Measurements from ENCODE around the gene TMPRSS13. TPM values are rescaled to one million over a fixed set of nuclear protein-coding genes. Genes with fewer than 3 reads are reported as not detected.

TMPRSS13 gene
- total RNA-seq, 1 experiment from 2014 or later = 53.1 TPM

GRCh38 chr11:117870103-117870952 lies 58.9 kb downstream of the TMPRSS13 start:
- Histone ChIP-seq H3K27me3 (replicated peaks; ENCODE audit: control insufficient read depth, insufficient read depth, low read length) (peaks cover 6% of the 10 kb centered on the region), H3K4me3 (ENCODE audit: low read depth, low read length) (no peak overlapping the region), H3K36me3 (ENCODE audit: control insufficient read depth, insufficient read depth, low read length) (no peaks in the 10 kb centered on the region), H3K9me3 (no peaks in the 10 kb centered on the region), H3K4me1 (no peaks in the 10 kb centered on the region)
- no TSS peak for BruUV-seq (replicated peaks)
- H3K9me3 Mint-ChIP-seq (ENCODE audit: unreplicated experiment) = no peaks in the 10 kb centered on the region
- H3K36me3 Mint-ChIP-seq (ENCODE audit: insufficient read depth, unreplicated experiment) = no peaks in the 10 kb centered on the region
- no peak overlapping the region for H3K27ac Mint-ChIP-seq (ENCODE audit: unreplicated experiment)
- no peak for TF ChIP-seq CTCF (IDR thresholded peaks at IDR 0.05; ENCODE audit: insufficient read depth in 1 of 2, low read depth in 1 of 2, low read length in 1 of 2, severe bottlenecking in 1 of 2, unreplicated experiment in 1 of 2)
- peaks cover 35% of the 10 kb centered on the region for H3K27me3 Mint-ChIP-seq (ENCODE audit: insufficient read depth, unreplicated experiment)
- intact Hi-C loops (cut with micrococcal nuclease; ENCODE audit: unreplicated experiment) = no loop called here
- ChIA-PET POLR2A (no interaction called here), CTCF (no interaction called here)
- no peak overlapping the region for H3K4me3 Mint-ChIP-seq (ENCODE audit: unreplicated experiment)
- no peak for DNase-seq
- peaks cover 6% of the 10 kb centered on the region for H3K4me1 Mint-ChIP-seq (ENCODE audit: low read depth, unreplicated experiment)

- Mint-ChIP-seq H3K27me3 (ENCODE audit: insufficient read depth, unreplicated experiment) (peaks cover 30% of the 10 kb centered on the region), H3K4me3 (ENCODE audit: unreplicated experiment) (no peak overlapping the region), H3K27ac (ENCODE audit: unreplicated experiment) (no peak overlapping the region)
Observed at GRCh38 chr11:117869604-117870003, 59.6 kb downstream of the TMPRSS13 start.

More at GRCh38 chr11:117869604-117870003, 59.6 kb downstream of the TMPRSS13 start:
- H3K4me1 Mint-ChIP-seq (ENCODE audit: low read depth, unreplicated experiment) = no peaks in the 10 kb centered on the region
- BruUV-seq (replicated peaks) = no TSS peak
- no peaks in the 10 kb centered on the region for H3K36me3 Mint-ChIP-seq (ENCODE audit: insufficient read depth, unreplicated experiment)
- Histone ChIP-seq H3K36me3 (ENCODE audit: control insufficient read depth, insufficient read depth, low read length) (no peaks in the 10 kb centered on the region), H3K27me3 (replicated peaks; ENCODE audit: control insufficient read depth, insufficient read depth, low read length) (peaks cover 3% of the 10 kb centered on the region), H3K4me3 (ENCODE audit: low read depth, low read length) (no peak overlapping the region), H3K9me3 (no peaks in the 10 kb centered on the region), H3K4me1 (no peaks in the 10 kb centered on the region)
- no peak for DNase-seq
- TF ChIP-seq CTCF (IDR thresholded peaks at IDR 0.05; ENCODE audit: insufficient read depth in 1 of 2, low read depth in 1 of 2, low read length in 1 of 2, severe bottlenecking in 1 of 2, unreplicated experiment in 1 of 2) = no peak
- ChIA-PET CTCF (no interaction called here), POLR2A (no interaction called here)
- H3K9me3 Mint-ChIP-seq (ENCODE audit: unreplicated experiment) = no peaks in the 10 kb centered on the region
- intact Hi-C loops (cut with micrococcal nuclease; ENCODE audit: unreplicated experiment) = no loop called here

Data from Caco-2 (cell line).